ENCODE data around the gene TKTL2. TPM values are rescaled to one million over a fixed set of nuclear protein-coding genes. Genes with fewer than 3 reads are reported as not detected.
"Not testable (repeated sequence)": the region's sequence is repeated elsewhere in the genome, so short reads cannot be mapped to it uniquely, and the experiment has no call there.

TKTL2 gene
- total and polyA plus RNA-seq, 5 donors = not detected

- no peak overlapping the region for H3K27ac ChIP-seq (ENCODE audit: low read length)
- H3K4me3 ChIP-seq (ENCODE audit: low read length) = no peak overlapping the region
- intact Hi-C loops (cut with DNase I) = no loop called here
- no peaks in the 10 kb centered on the region for H3K4me1 ChIP-seq (ENCODE audit: control insufficient read depth, insufficient read depth, low read length)
- ATAC-seq = no peak
- no peaks in the 10 kb centered on the region for H3K27me3 ChIP-seq (ENCODE audit: control insufficient read depth, insufficient read depth)
- 30% methylated on average over 1 of the region's 1 CpG for WGBS
- H3K9me3 ChIP-seq (ENCODE audit: control insufficient read depth, low read length) = no peaks in the 10 kb centered on the region
- no peak for DNase-seq
Observed at GRCh38 chr4:163447481-163447880, 26.1 kb downstream of the TKTL2 start.

GRCh38 chr4:163447023-163447422, 26.5 kb downstream of the TKTL2 start:
- intact Hi-C loops (cut with DNase I); H3K4me3 ChIP-seq (ENCODE audit: low read length); H3K9me3 ChIP-seq (ENCODE audit: control insufficient read depth, low read length); H3K4me1 ChIP-seq (ENCODE audit: control insufficient read depth, insufficient read depth, low read length); ATAC-seq; H3K27ac ChIP-seq (ENCODE audit: low read length); H3K27me3 ChIP-seq (ENCODE audit: control insufficient read depth, insufficient read depth): not testable (repeated sequence)
- peak; percentile 13 to 69 (median 54) for DNase-seq
- 72% methylated on average over 12 of the region's 12 CpGs for WGBS

GRCh38 chr4:163440040-163440439, 33.5 kb downstream of the TKTL2 start:
- intact Hi-C loops (cut with DNase I) = no loop called here
- H3K27me3 ChIP-seq (ENCODE audit: control insufficient read depth, insufficient read depth) = no peaks in the 10 kb centered on the region
- 88% methylated on average over 2 of the region's 2 CpGs for WGBS
- ATAC-seq (no peak), DNase-seq (no peak)
- H3K9me3 ChIP-seq (ENCODE audit: control insufficient read depth, low read length) = no peaks in the 10 kb centered on the region
- no peak overlapping the region for H3K4me3 ChIP-seq (ENCODE audit: low read length)
- H3K27ac ChIP-seq (ENCODE audit: low read length) = no peak overlapping the region
- no peaks in the 10 kb centered on the region for H3K4me1 ChIP-seq (ENCODE audit: control insufficient read depth, insufficient read depth, low read length)

Other genes starting within 250 kb of the TKTL2 start
- gene NPY1R, start 141.2 kb downstream of the TKTL2 start, total RNA-seq = 10 to 100 TPM in 1 of 4 donors, 1 to 10 TPM in 3; 4.4 to 11.3 (median 5.8) TPM
- gene NPY1R, start 141.2 kb downstream of the TKTL2 start, polyA plus RNA-seq = 4.5 TPM
- 1 to 10 TPM in 1 of 4 donors, under 1 TPM in 3; 0.25 to 2.0 (median 0.62) TPM for gene NPY5R, start 129.9 kb downstream of the TKTL2 start, total RNA-seq
- gene NPY5R, start 129.9 kb downstream of the TKTL2 start, polyA plus RNA-seq = 0.93 TPM
- 10 to 100 TPM; 11.9 to 12.8 (median 12.5) TPM for gene TMA16, start 20.9 kb upstream of the TKTL2 start, total RNA-seq
- 8.4 TPM for gene TMA16, start 20.9 kb upstream of the TKTL2 start, polyA plus RNA-seq